Coronary artery (tissue), 2 donors: ENCODE data around the gene YJEFN3.
A peak's percentile ranks its signal among the peaks of the same experiment; 100 is the strongest.

Source experiments
- DNase-seq: peaks from one replicate; pipeline ENCODE4 v3.0.0-alpha.2; 2017; ENCODE audit warnings: low spot score
- H3K27ac ChIP-seq, 2 donors: fragments of 200-600 bp; sonication (generic); one replicate each; pipeline ENCODE4 v1.5.1; 2016 to 2019
- H3K4me3 ChIP-seq: fragments of 200-600 bp; sonication (generic); 2 replicates; pipeline ENCODE4 v1.5.1; 2016; ENCODE audit warnings: mild to moderate bottlenecking, moderate library complexity
- TF ChIP-seq, protein P1 (sequence below): fragments of 200-600 bp; sonication (generic); IDR thresholded peaks from one replicate; pipeline ENCODE4 v1.5.1; 2019; ENCODE audit warnings: antibody characterized with exemption

Gene YJEFN3

DNA sequence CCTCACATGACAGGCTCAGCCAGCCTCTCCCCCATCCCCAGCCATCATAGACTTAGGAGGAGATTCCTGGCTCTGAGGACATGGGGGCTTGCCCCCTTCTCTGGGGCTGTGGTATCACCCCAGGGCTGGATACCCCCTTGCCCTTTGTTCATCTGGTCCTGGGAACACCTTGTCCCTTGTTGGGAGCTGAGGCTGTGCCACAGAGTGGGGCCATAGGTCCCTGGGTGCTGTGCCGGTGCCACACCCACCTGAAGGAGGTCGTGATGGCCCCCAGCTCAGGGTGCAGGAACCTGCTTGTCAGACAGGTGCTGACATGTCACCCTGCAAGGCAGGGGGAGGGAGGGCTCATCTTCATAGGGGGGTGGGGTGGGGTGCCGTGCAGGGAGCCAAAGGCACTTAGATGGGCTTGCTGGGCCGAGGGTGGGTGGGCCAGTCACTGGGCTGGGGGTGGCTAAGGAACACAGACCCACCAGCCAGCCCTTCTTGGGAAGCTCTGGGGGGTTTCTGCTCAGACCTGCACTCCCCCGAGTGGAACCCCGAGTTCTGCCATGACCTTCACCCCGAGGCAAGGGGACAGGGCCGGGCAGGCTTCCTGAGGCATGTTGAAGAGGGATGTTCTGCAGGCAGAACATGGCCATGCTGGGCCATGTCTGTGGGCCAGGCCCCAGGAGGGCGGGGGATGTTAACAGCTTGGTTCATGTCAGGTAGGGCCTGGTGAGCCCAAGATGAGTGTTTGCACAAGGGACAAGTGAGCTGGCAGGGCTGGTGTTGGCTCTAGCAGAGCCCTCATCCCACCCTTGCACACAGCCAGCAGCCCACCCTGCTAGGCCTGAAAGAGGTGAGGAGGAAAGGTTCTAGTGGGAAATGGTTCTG lies 41.4 kb upstream of the YJEFN3 start:
- Histone ChIP-seq H3K4me3 (no peak overlapping the region), H3K27ac (peak overlapping the region in 1 of 2 donors; percentile 90)
- no peak for DNase-seq
- TF ChIP-seq, protein P1, sequence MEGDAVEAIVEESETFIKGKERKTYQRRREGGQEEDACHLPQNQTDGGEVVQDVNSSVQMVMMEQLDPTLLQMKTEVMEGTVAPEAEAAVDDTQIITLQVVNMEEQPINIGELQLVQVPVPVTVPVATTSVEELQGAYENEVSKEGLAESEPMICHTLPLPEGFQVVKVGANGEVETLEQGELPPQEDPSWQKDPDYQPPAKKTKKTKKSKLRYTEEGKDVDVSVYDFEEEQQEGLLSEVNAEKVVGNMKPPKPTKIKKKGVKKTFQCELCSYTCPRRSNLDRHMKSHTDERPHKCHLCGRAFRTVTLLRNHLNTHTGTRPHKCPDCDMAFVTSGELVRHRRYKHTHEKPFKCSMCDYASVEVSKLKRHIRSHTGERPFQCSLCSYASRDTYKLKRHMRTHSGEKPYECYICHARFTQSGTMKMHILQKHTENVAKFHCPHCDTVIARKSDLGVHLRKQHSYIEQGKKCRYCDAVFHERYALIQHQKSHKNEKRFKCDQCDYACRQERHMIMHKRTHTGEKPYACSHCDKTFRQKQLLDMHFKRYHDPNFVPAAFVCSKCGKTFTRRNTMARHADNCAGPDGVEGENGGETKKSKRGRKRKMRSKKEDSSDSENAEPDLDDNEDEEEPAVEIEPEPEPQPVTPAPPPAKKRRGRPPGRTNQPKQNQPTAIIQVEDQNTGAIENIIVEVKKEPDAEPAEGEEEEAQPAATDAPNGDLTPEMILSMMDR, result no peak

DNA sequence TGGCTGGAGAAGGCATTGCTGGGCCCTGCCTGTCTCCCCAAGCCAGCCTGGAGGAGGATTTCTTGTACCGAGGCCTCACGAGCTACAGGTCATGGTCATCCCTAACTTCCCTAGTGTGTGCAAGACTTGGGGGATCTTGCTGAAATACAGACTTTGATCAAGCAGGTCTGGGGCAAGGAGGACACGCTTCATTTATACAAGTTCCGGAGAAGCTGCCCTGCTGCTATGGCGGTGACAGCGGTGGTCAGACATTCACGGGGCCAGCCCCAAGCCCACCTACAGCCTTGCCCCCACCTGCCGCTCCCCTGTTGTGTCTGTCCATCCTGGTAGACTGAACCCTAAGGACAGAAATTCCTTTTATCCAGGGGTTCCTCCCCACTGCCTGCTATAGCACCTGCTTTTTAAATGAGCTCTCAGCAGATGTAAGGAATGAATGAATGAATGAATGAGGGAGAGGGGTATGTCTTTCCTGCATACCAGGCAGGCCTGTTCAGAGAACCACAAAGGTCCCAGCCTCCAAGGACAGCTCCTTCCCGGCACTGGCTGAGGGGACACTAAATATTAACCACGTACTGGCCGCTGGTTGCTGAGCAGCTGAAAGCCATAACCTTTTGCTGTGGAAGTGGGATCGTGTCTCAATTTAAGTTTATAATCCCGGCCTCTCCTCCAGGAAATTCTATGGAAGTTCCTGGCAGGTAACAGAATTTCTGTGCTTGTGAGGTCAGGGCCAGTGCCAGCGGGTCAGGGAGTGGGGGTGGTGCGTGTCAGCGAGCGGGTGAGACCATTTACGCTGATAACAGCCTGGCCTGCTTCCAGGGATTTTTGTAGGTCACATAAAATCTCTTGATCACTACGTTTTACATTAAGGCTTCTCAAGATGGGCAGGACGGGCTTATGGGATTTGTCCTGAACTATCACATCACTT lies 40.5 kb upstream of the YJEFN3 start:
- no peak for DNase-seq
- TF ChIP-seq, protein P1, result no peak
- peak overlapping the region; percentile 58 for H3K4me3 ChIP-seq
- peak overlapping the region; percentile 75 to 90 for H3K27ac ChIP-seq

- TF ChIP-seq, protein P1, result no peak
- Histone ChIP-seq H3K27ac (peak overlapping the region; percentile 75 to 90), H3K4me3 (peak overlapping the region; percentile 58)
- DNase-seq, result peak; percentile 91
These were observed 39.6 kb upstream of the YJEFN3 start for GRCh38 chr19:19488875-19489690.

- Histone ChIP-seq H3K27ac (peak overlapping the region; percentile 75 to 90), H3K4me3 (peak overlapping the region; percentile 58)
- TF ChIP-seq, protein P1, result no peak
- no peak for DNase-seq
These were observed 38.9 kb upstream of the YJEFN3 start for GRCh38 chr19:19489804-19490204.

DNA sequence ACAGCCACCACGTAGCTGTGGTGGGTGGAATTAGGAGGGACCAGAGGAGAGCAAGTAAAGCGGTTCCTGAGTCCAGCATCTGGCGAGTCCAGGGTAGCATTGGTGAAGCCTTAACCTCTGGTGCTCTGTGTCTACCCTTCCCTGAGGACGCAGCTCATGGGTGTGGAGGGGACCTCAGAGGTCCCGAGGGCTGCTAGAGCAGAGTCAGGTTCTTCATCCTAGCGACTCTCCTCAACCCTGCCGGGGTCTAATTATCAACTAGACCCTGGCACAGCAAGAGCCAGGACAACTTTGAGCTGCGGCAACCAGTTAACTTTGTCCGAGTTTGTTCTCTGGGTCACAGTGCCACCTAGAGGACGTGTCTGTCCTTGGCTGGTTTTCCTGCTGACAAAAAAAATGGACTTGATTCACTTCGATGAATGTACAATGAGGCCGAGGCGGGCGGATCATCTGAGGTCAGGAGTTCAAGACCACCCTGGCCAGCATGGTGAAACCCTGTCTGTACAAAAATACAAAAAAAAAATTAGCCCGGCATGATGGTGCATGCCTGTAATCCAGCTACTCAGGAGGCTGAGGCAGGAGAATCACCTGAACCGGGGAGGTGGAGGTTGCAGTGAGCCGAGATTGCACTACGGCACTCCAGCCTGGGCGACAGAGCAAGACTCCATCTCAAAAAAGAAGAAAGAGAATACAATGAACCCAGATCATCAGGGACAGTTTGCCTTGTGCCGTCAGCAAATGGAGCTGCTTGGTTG lies 38.3 kb upstream of the YJEFN3 start:
- Histone ChIP-seq H3K4me3 (peak overlapping the region; percentile 58), H3K27ac (peak overlapping the region; percentile 75 to 90)
- TF ChIP-seq, protein P1, result peak; percentile 82
- DNase-seq, result no peak
